ENCODE measurements around the gene INAVA. TPM values are rescaled to one million over a fixed set of nuclear protein-coding genes. Genes with fewer than 3 reads are reported as not detected.
A peak's percentile ranks its signal among the peaks of the same experiment; 100 is the strongest.

Gene INAVA
- total RNA-seq, 4 donors from 2014 or later = not detected

- Histone ChIP-seq H3K27ac (no peak overlapping the region), H3K9me3 (no peaks in the 10 kb centered on the region), H3K4me3 (no peak overlapping the region)
These were observed 10.8 kb downstream of the INAVA start for GRCh38 chr1:200905411-200906052.

GRCh38 chr1:200906491-200906890 is 11.8 kb downstream of the INAVA start:
- WGBS, 2 donors = 96 to 100% methylated on average over 2 of the region's 2 CpGs

More at GRCh38 chr1:200905411-200906052, 10.8 kb downstream of the INAVA start:
- TF ChIP-seq EP300 (IDR thresholded peaks at IDR 0.05) (no peak), POLR2A (IDR thresholded peaks at IDR 0.05) (no peak), CTCF (IDR thresholded peaks at IDR 0.05) (no peak)
- H3K27me3 ChIP-seq = no peaks in the 10 kb centered on the region
- 57 to 68% methylated on average over 4 of the region's 4 CpGs for WGBS, 2 donors
- no peak for DNase-seq (ENCODE audit: low spot score in 2 of 2)
- H3K36me3 ChIP-seq = no peaks in the 10 kb centered on the region
- peaks cover 0 to 3% (median 0%) of the 10 kb centered on the region in 4 donors for H3K4me1 ChIP-seq

GRCh38 chr1:200907611-200908097 is 13.0 kb downstream of the INAVA start:
- no peaks in the 10 kb centered on the region for H3K9me3 ChIP-seq
- DNase-seq (ENCODE audit: low spot score in 2 of 2) = no peak
- peak overlapping the region in 1 of 4 donors; percentile 7 for H3K27ac ChIP-seq
- no peaks in the 10 kb centered on the region for H3K27me3 ChIP-seq
- H3K4me3 ChIP-seq = no peak overlapping the region
- WGBS, 2 donors = 81 to 90% methylated on average over 5 of the region's 5 CpGs
- TF ChIP-seq EP300 (IDR thresholded peaks at IDR 0.05) (no peak), CTCF (IDR thresholded peaks at IDR 0.05) (no peak), POLR2A (IDR thresholded peaks at IDR 0.05) (no peak)
- peaks cover 0 to 3% (median 0%) of the 10 kb centered on the region in 4 donors for H3K4me1 ChIP-seq
- H3K36me3 ChIP-seq = no peaks in the 10 kb centered on the region

More at GRCh38 chr1:200906491-200906890, 11.8 kb downstream of the INAVA start:
- TF ChIP-seq POLR2A (IDR thresholded peaks at IDR 0.05) = no peak
- no peak for TF ChIP-seq CTCF (IDR thresholded peaks at IDR 0.05)
- no peak for TF ChIP-seq EP300 (IDR thresholded peaks at IDR 0.05)
- no peak for DNase-seq (ENCODE audit: low spot score in 2 of 2)
- H3K4me1 ChIP-seq = peaks cover 0 to 3% (median 0%) of the 10 kb centered on the region in 4 donors
- no peak overlapping the region for H3K27ac ChIP-seq
- no peaks in the 10 kb centered on the region for H3K36me3 ChIP-seq
- H3K4me3 ChIP-seq = no peak overlapping the region
- no peaks in the 10 kb centered on the region for H3K9me3 ChIP-seq
- H3K27me3 ChIP-seq = no peaks in the 10 kb centered on the region

- DNase-seq (ENCODE audit: low spot score in 2 of 2) = no peak
- no peaks in the 10 kb centered on the region for H3K36me3 ChIP-seq
- no peaks in the 10 kb centered on the region for H3K9me3 ChIP-seq
- H3K27me3 ChIP-seq = no peaks in the 10 kb centered on the region
- H3K27ac ChIP-seq = peak overlapping the region in 1 of 4 donors; percentile 41
- TF ChIP-seq CTCF (IDR thresholded peaks at IDR 0.05) (no peak), POLR2A (IDR thresholded peaks at IDR 0.05) (no peak), EP300 (IDR thresholded peaks at IDR 0.05) (no peak)
- 69 to 80% methylated on average over 6 of the region's 6 CpGs for WGBS, 2 donors
- peaks cover 0 to 3% (median 0%) of the 10 kb centered on the region in 4 donors for H3K4me1 ChIP-seq
- no peak overlapping the region for H3K4me3 ChIP-seq
These were observed 13.6 kb downstream of the INAVA start for GRCh38 chr1:200908191-200908868.

- Histone ChIP-seq H3K4me1 (peaks cover 0 to 3% (median 0%) of the 10 kb centered on the region in 4 donors), H3K36me3 (no peaks in the 10 kb centered on the region), H3K4me3 (no peak overlapping the region), H3K27me3 (no peaks in the 10 kb centered on the region), H3K27ac (no peak overlapping the region), H3K9me3 (no peaks in the 10 kb centered on the region)
- WGBS, 2 donors = 62 to 71% methylated on average over 5 of the region's 5 CpGs
- no peak for DNase-seq (ENCODE audit: low spot score in 2 of 2)
- TF ChIP-seq POLR2A (IDR thresholded peaks at IDR 0.05) (no peak), CTCF (IDR thresholded peaks at IDR 0.05) (no peak), EP300 (IDR thresholded peaks at IDR 0.05) (no peak)
These were observed 14.4 kb downstream of the INAVA start for GRCh38 chr1:200909071-200909470.

Data from tibial nerve (tissue), 4 donors.